ENCODE measurements around the gene MAMLD1.

Gene MAMLD1

DNA sequence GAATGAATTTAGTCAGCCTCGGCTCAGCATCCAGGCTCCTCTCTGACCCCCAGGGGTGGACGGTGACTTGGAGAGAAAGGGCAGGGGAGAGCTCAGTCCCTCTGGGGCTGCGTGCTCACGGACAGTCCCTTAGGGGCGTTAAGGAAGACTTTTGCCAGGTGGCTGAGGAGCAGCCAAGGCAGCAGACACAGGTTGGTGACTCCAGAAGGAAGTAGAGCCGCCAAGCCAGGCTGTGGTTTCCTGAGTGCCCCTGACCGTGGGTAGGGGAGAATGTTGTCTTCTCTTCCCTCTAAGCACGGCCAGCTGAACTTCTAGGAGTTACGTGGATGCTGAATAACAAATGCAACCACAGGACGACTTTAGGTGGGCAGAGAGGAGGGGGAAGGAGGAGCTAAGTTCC is 114.3 kb downstream of the MAMLD1 start (continued):
- TF ChIP-seq ARNTL (CRISPR knock-in tag; IDR thresholded peaks at IDR 0.05; ENCODE audit: borderline replicate concordance, low read depth): no peak

DNA sequence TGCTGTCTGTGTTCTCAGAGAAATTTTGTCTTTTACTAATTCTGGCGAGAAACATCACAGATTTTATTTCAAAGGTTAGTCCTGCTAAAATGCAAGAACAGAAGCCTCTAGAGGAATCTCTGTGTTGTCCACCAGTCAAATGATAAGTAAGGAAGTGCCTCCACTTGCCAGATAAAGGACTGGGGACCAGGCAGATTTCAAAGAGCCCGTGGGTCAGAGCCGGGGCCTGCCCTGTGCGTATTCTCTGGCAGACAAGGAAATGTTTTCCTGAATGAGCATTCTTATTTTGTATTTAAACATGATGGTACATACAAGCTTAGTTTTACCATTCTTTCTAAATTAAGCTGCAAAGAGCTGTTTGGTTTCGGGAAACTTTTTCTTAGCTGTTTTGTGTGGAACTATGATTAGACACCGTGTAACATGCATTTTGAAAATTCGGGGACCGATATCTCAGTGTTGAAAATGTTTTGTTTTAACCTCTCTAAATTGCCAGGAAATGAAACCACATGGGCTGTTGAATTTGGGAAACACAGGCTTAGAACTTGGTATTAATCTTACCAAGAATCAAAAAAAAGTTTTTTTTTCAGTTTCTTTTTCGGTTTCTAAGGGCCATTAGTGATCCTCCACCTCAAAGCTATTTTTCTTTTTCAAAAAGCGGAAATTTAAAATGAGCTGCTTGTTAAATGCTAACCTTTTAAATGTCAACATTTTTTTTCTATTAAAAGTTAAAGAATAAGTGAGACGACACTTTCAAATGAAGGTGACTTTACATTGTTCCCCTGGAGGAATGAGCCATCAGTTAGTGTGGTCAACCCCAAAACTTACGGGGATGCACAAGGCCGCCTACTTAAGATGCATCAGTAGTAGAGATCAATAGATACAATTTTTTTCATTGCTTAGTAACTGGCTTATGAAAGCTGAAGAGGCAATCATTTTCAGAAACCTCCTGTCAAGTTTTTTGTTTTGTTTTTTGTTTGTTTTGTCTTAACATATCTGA is 115.7 kb downstream of the MAMLD1 start:
- ATAC-seq: no peak
- TF ChIP-seq, protein P1, sequence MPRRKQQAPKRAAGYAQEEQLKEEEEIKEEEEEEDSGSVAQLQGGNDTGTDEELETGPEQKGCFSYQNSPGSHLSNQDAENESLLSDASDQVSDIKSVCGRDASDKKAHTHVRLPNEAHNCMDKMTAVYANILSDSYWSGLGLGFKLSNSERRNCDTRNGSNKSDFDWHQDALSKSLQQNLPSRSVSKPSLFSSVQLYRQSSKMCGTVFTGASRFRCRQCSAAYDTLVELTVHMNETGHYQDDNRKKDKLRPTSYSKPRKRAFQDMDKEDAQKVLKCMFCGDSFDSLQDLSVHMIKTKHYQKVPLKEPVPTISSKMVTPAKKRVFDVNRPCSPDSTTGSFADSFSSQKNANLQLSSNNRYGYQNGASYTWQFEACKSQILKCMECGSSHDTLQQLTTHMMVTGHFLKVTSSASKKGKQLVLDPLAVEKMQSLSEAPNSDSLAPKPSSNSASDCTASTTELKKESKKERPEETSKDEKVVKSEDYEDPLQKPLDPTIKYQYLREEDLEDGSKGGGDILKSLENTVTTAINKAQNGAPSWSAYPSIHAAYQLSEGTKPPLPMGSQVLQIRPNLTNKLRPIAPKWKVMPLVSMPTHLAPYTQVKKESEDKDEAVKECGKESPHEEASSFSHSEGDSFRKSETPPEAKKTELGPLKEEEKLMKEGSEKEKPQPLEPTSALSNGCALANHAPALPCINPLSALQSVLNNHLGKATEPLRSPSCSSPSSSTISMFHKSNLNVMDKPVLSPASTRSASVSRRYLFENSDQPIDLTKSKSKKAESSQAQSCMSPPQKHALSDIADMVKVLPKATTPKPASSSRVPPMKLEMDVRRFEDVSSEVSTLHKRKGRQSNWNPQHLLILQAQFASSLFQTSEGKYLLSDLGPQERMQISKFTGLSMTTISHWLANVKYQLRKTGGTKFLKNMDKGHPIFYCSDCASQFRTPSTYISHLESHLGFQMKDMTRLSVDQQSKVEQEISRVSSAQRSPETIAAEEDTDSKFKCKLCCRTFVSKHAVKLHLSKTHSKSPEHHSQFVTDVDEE (CRISPR knock-in tag; IDR thresholded peaks at IDR 0.05): no peak
- no peak for TF ChIP-seq ZFP3 (CRISPR knock-in tag; IDR thresholded peaks at IDR 0.05)
- TF ChIP-seq, protein P2, sequence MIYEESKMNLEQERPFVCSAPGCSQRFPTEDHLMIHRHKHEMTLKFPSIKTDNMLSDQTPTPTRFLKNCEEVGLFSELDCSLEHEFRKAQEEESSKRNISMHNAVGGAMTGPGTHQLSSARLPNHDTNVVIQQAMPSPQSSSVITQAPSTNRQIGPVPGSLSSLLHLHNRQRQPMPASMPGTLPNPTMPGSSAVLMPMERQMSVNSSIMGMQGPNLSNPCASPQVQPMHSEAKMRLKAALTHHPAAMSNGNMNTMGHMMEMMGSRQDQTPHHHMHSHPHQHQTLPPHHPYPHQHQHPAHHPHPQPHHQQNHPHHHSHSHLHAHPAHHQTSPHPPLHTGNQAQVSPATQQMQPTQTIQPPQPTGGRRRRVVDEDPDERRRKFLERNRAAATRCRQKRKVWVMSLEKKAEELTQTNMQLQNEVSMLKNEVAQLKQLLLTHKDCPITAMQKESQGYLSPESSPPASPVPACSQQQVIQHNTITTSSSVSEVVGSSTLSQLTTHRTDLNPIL (CRISPR knock-in tag; IDR thresholded peaks at IDR 0.05; ENCODE audit: low read depth): no peak
- TF ChIP-seq ZC3H10 (CRISPR knock-in tag; IDR thresholded peaks at IDR 0.05): no peak
- no peak for TF ChIP-seq ARNTL (CRISPR knock-in tag; IDR thresholded peaks at IDR 0.05; ENCODE audit: borderline replicate concordance, low read depth)
- no peak for TF ChIP-seq RARB (CRISPR knock-in tag; IDR thresholded peaks at IDR 0.05)
- TF ChIP-seq TCF4 (CRISPR knock-in tag; IDR thresholded peaks at IDR 0.05; ENCODE audit: borderline replicate concordance): no peak
- no peak for TF ChIP-seq ZNF565 (CRISPR knock-in tag; conservative IDR thresholded peaks at IDR 0.05; ENCODE audit: low read depth)
- TF ChIP-seq ZFP30 (CRISPR knock-in tag; IDR thresholded peaks at IDR 0.05): no peak
- TF ChIP-seq CSDC2 (CRISPR knock-in tag; IDR thresholded peaks at IDR 0.05): no peak
- TF ChIP-seq BACH2 (CRISPR knock-in tag; IDR thresholded peaks at IDR 0.05; ENCODE audit: borderline replicate concordance): no peak
- no peak for TF ChIP-seq PPARA (CRISPR knock-in tag; IDR thresholded peaks at IDR 0.05; ENCODE audit: borderline replicate concordance)
- TF ChIP-seq GLIS3 (CRISPR knock-in tag; IDR thresholded peaks at IDR 0.05): no peak
- no peak for TF ChIP-seq ZNF70 (CRISPR knock-in tag; IDR thresholded peaks at IDR 0.05)
- no peak for TF ChIP-seq TOX (CRISPR knock-in tag; IDR thresholded peaks at IDR 0.05; ENCODE audit: borderline replicate concordance)
- TF ChIP-seq ISL1 (CRISPR knock-in tag; IDR thresholded peaks at IDR 0.05): no peak
- TF ChIP-seq ESRRG (CRISPR knock-in tag; IDR thresholded peaks at IDR 0.05): no peak
- no peak for TF ChIP-seq SNAI2 (CRISPR knock-in tag; IDR thresholded peaks at IDR 0.05)

DNA sequence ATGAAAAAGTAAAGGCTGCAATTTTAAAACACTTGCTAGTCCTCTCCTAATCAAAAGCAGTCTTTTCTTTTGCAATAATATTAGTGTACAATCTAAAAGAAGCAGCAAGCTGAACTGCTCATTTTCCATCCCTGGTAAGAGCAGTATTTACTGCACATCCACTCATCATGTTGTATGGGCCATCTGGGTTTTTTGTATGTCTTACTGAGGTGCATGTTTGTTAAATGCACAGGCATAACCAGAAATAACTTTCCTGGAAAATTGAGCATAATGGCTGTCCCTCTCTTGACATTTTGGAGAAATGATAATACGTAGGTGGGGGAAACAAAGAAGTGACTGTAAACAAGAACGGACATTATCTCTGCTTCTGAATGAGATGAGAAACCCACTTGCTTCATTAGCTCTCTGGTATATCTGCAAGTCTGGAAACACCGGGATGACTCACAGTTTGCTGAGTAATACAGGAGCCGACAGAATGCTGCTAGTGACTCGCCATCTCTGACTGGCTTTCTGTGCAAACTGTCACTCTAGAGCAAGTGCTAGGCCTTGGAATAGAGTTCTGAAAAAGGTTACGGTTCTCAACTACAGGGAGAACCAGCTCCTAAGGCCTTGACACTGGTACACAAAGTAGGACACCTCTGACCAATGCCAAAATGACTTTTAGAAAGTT is 119.6 kb downstream of the MAMLD1 start:
- peak; percentile 79 for ATAC-seq
- TF ChIP-seq CSDC2 (CRISPR knock-in tag; IDR thresholded peaks at IDR 0.05): no peak
- no peak for TF ChIP-seq SNAI2 (CRISPR knock-in tag; IDR thresholded peaks at IDR 0.05)
- TF ChIP-seq, protein P3, sequence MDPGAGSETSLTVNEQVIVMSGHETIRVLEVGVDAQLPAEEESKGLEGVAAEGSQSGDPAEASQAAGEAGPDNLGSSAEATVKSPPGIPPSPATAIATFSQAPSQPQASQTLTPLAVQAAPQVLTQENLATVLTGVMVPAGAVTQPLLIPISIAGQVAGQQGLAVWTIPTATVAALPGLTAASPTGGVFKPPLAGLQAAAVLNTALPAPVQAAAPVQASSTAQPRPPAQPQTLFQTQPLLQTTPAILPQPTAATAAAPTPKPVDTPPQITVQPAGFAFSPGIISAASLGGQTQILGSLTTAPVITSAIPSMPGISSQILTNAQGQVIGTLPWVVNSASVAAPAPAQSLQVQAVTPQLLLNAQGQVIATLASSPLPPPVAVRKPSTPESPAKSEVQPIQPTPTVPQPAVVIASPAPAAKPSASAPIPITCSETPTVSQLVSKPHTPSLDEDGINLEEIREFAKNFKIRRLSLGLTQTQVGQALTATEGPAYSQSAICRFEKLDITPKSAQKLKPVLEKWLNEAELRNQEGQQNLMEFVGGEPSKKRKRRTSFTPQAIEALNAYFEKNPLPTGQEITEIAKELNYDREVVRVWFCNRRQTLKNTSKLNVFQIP (CRISPR knock-in tag; IDR thresholded peaks at IDR 0.05; ENCODE audit: borderline replicate concordance, low read depth): no peak
- TF ChIP-seq BACH2 (CRISPR knock-in tag; IDR thresholded peaks at IDR 0.05; ENCODE audit: borderline replicate concordance): no peak
- no peak for TF ChIP-seq ARNTL (CRISPR knock-in tag; IDR thresholded peaks at IDR 0.05; ENCODE audit: borderline replicate concordance, low read depth)
- TF ChIP-seq ZNF70 (CRISPR knock-in tag; IDR thresholded peaks at IDR 0.05): no peak
- TF ChIP-seq ZC3H10 (CRISPR knock-in tag; IDR thresholded peaks at IDR 0.05): no peak
- no peak for TF ChIP-seq RARB (CRISPR knock-in tag; IDR thresholded peaks at IDR 0.05)
- no peak for TF ChIP-seq ESRRG (CRISPR knock-in tag; IDR thresholded peaks at IDR 0.05)
- TF ChIP-seq ISL1 (CRISPR knock-in tag; IDR thresholded peaks at IDR 0.05): no peak
- no peak for TF ChIP-seq TOX (CRISPR knock-in tag; IDR thresholded peaks at IDR 0.05; ENCODE audit: borderline replicate concordance)

DNA sequence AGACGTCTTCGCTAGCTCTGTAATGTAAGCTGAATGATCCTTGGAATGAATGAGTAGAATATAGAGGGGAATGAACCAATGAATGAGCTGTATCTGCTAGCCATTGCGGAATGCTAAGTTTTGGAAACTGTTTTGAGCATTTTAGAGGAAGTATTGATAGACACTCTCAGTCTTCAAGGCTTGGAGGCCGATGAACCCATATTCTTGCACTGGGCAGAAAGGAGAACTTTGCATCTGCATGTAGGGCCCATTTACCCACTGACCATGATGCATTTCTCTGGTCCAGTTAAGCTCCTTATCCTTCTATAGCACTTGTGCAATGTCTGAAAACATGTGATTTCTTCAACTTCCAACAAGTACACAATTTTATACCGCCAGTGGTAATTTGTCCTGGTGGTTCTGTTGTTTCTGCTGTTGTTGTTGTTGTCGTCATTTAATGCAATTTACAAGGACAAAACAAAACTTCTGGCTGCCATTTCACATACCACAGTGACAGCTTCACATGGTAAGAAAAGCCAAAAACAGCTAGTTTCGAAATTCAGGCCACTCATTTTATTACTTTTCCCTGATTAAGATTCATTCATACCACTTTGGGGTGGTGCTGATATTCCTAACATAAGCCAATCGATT is 120.4 kb downstream of the MAMLD1 start:
- TF ChIP-seq TCF4 (CRISPR knock-in tag; IDR thresholded peaks at IDR 0.05; ENCODE audit: borderline replicate concordance) (no peak), ZFP30 (CRISPR knock-in tag; IDR thresholded peaks at IDR 0.05) (no peak), ZNF8 (CRISPR knock-in tag; IDR thresholded peaks at IDR 0.05) (no peak), CSDC2 (CRISPR knock-in tag; IDR thresholded peaks at IDR 0.05) (no peak), SNAI2 (CRISPR knock-in tag; IDR thresholded peaks at IDR 0.05) (no peak), ZNF70 (CRISPR knock-in tag; IDR thresholded peaks at IDR 0.05) (no peak), ISL1 (CRISPR knock-in tag; IDR thresholded peaks at IDR 0.05) (no peak), ARNTL (CRISPR knock-in tag; IDR thresholded peaks at IDR 0.05; ENCODE audit: borderline replicate concordance, low read depth) (no peak), ESRRG (CRISPR knock-in tag; IDR thresholded peaks at IDR 0.05) (no peak), OSR1 (CRISPR knock-in tag; IDR thresholded peaks at IDR 0.05) (no peak), TOX (CRISPR knock-in tag; IDR thresholded peaks at IDR 0.05; ENCODE audit: borderline replicate concordance) (no peak)
- TF ChIP-seq, protein P4, sequence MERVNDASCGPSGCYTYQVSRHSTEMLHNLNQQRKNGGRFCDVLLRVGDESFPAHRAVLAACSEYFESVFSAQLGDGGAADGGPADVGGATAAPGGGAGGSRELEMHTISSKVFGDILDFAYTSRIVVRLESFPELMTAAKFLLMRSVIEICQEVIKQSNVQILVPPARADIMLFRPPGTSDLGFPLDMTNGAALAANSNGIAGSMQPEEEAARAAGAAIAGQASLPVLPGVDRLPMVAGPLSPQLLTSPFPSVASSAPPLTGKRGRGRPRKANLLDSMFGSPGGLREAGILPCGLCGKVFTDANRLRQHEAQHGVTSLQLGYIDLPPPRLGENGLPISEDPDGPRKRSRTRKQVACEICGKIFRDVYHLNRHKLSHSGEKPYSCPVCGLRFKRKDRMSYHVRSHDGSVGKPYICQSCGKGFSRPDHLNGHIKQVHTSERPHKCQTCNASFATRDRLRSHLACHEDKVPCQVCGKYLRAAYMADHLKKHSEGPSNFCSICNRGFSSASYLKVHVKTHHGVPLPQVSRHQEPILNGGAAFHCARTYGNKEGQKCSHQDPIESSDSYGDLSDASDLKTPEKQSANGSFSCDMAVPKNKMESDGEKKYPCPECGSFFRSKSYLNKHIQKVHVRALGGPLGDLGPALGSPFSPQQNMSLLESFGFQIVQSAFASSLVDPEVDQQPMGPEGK (CRISPR knock-in tag; IDR thresholded peaks at IDR 0.05; ENCODE audit: borderline replicate concordance): no peak
- TF ChIP-seq, protein P5, sequence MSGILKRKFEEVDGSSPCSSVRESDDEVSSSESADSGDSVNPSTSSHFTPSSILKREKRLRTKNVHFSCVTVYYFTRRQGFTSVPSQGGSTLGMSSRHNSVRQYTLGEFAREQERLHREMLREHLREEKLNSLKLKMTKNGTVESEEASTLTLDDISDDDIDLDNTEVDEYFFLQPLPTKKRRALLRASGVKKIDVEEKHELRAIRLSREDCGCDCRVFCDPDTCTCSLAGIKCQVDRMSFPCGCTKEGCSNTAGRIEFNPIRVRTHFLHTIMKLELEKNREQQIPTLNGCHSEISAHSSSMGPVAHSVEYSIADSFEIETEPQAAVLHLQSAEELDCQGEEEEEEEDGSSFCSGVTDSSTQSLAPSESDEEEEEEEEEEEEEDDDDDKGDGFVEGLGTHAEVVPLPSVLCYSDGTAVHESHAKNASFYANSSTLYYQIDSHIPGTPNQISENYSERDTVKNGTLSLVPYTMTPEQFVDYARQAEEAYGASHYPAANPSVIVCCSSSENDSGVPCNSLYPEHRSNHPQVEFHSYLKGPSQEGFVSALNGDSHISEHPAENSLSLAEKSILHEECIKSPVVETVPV (CRISPR knock-in tag; IDR thresholded peaks at IDR 0.05): no peak
- no peak for ATAC-seq
